K562 (cell line): ENCODE results near the gene FAM171A1. TPM values are rescaled to one million over a fixed set of nuclear protein-coding genes. Genes with fewer than 3 reads are reported as not detected.

Experiments
- CEBPG ChIP-seq, 3 experiments: fragments of 200-800 bp in 1 of 3; sonication (Bioruptor generic) in 1 of 3; sonication (generic) in 1 of 3; formaldehyde crosslinking in 1 of 3; IDR thresholded peaks in 2 of 3; conservative IDR thresholded peaks in 1 of 3; 2 replicates each; pipeline versions ENCODE4 v1.6.1 to v1.8.0; 2016 to 2022; ENCODE audit warnings: missing compliant biosample characterization in 2 of 3, missing genetic modification characterization in 2 of 3, mild to moderate bottlenecking in 1 of 3, missing genetic modification reagents in 1 of 3
- FOXJ3 ChIP-seq: sonication (generic); formaldehyde crosslinking; IDR thresholded peaks from 2 replicates; pipeline ENCODE4 v1.4.0; 2020; ENCODE audit warnings: mild to moderate bottlenecking, missing genetic modification reagents
- FOXK2 ChIP-seq, 2 experiments: fragments of 450-650 bp; IDR thresholded peaks in 1 of 2; conservative IDR thresholded peaks in 1 of 2; 2 replicates each; pipeline ENCODE4 v1.6.1; 2016; ENCODE audit warnings: low read depth in 2 of 2, mild to moderate bottlenecking in 1 of 2
- HDAC2 ChIP-seq: fragments of 450-650 bp; IDR thresholded peaks from 2 replicates; pipeline ENCODE4 v1.6.1; 2016; ENCODE audit warnings: mild to moderate bottlenecking
- KLF6 ChIP-seq: fragments of 250-450 bp; sonication (Bioruptor Pico); IDR thresholded peaks from 2 replicates; pipeline ENCODE4 v1.4.0; 2020; ENCODE audit warnings: mild to moderate bottlenecking, moderate library complexity, borderline replicate concordance
- NCOA2 ChIP-seq, 2 experiments: fragments of 450-650 bp; IDR thresholded peaks; 2 replicates each; pipeline ENCODE4 v1.6.1; 2018; ENCODE audit warnings: mild to moderate bottlenecking in 2 of 2, moderate library complexity in 1 of 2; ENCODE audit not compliant: partially characterized antibody in 2 of 2
- PCBP2 ChIP-seq: fragments of 200-400 bp; formaldehyde crosslinking; IDR thresholded peaks from 2 replicates; pipeline ENCODE4 v1.6.1; 2018; ENCODE audit warnings: low read length, low read depth, mild to moderate bottlenecking, moderate library complexity; ENCODE audit not compliant: poor library complexity, severe bottlenecking
- RBFOX2 ChIP-seq: fragments of 200-400 bp; formaldehyde crosslinking; IDR thresholded peaks from 2 replicates; pipeline ENCODE4 v1.6.1; 2017; ENCODE audit warnings: low read depth, mild to moderate bottlenecking, low read length, moderate library complexity
- RBM34 ChIP-seq: fragments of 200-400 bp; formaldehyde crosslinking; IDR thresholded peaks from 2 replicates; pipeline ENCODE4 v1.6.1; 2018; ENCODE audit warnings: low read length, borderline replicate concordance; ENCODE audit not compliant: insufficient read depth
- ZBTB40 ChIP-seq, 2 experiments: fragments of 450-650 bp in 1 of 2; sonication (generic) in 1 of 2; formaldehyde crosslinking in 1 of 2; IDR thresholded peaks; 2 replicates each; pipeline versions ENCODE4 v1.7.1 to v1.9.0; 2016 to 2022; ENCODE audit warnings: inconsistent platforms in 1 of 2, mild to moderate bottlenecking in 1 of 2, missing genetic modification reagents in 1 of 2
- ZNF197 ChIP-seq: fragments of 200-800 bp; sonication (Bioruptor generic); IDR thresholded peaks from 2 replicates; pipeline ENCODE4 v1.6.1; 2016; ENCODE audit warnings: low read depth, missing genetic modification characterization, missing compliant biosample characterization
- ZNF444 ChIP-seq: fragments of 250-450 bp; sonication (Bioruptor Pico); IDR thresholded peaks from 2 replicates; pipeline ENCODE4 v1.4.0; 2020; ENCODE audit warnings: mild to moderate bottlenecking, moderate library complexity
- ZNF76 ChIP-seq: fragments of 250-450 bp; sonication (Bioruptor Pico); IDR thresholded peaks from 2 replicates; pipeline ENCODE4 v1.4.0; 2020; ENCODE audit warnings: mild to moderate bottlenecking, moderate library complexity, borderline replicate concordance
- polyA plus RNA-seq, 8 experiments: library from polyadenylated mRNA; depleted of rRNA in 4 of 8; stranded (reverse) in 5 of 8; unstranded in 3 of 8; fragments of >200 nt; fragmentation: Nextera tagmentation in 2 of 8; fragmentation: Illumina TruSeq in 1 of 8; extraction: Ambion mirVana in 2 of 8; extraction: Trizol in 1 of 8; gene quantifications; 2 replicates each; pipeline versions ENCODE4 v1.2.1 to v1.2.3, GENCODE V29; 2011 to 2014; ENCODE audit warnings: inconsistent platforms in 1 of 8, missing spikeins in 1 of 8
- total RNA-seq, 7 experiments: library from RNA; depleted of rRNA in 6 of 7; stranded (reverse); fragments of >200 nt in 6 of 7; fragmentation: Illumina TruSeq in 2 of 7; extraction: Trizol in 2 of 7; gene quantifications; 2 replicates each; pipeline versions ENCODE4 v1.2.1 to v1.2.3, GENCODE V29; 2011 to 2021; ENCODE audit warnings: low replicate concordance in 1 of 7
- TF ChIP-seq, protein P1 (sequence below): fragments of 250-450 bp; sonication (Bioruptor Pico); IDR thresholded peaks from 2 replicates; pipeline ENCODE4 v1.4.0; 2020
- TF ChIP-seq, protein P2 (sequence below): fragments of 450-650 bp; IDR thresholded peaks from one replicate; pipeline ENCODE4 v1.6.1; 2018; ENCODE audit warnings: mild to moderate bottlenecking, moderate library complexity; ENCODE audit not compliant: partially characterized antibody

The FAM171A1 gene
- total and polyA plus RNA-seq, 9 of the 15 experiments (the other 6 are each of a cell fraction or from before 2014, with no cell fraction given): 0.51 to 8.2 (median 4.8) TPM

GRCh38 chr10:15244635-15245197, 126.4 kb downstream of the FAM171A1 start (continued):
- TF ChIP-seq FOXK2 (conservative IDR thresholded peaks at IDR 0.05 in 1 of 2, IDR thresholded peaks at IDR 0.05 in 1 of 2; ENCODE audit: low read depth in 2 of 2): peak; percentile 74 to 82; a peak in 3 of 4 replicates
- no peak for TF ChIP-seq ZNF76 (CRISPR knock-in tag)
- no peak for TF ChIP-seq ZBTB40 (IDR thresholded peaks at IDR 0.05)
- no peak for TF ChIP-seq ZBTB40 (CRISPR knock-in tag; IDR thresholded peaks at IDR 0.05)
- no peak for TF ChIP-seq NCOA2 (IDR thresholded peaks at IDR 0.05; ENCODE audit: partially characterized antibody in 2 of 2)
- no peak for TF ChIP-seq RBM34
- no peak for TF ChIP-seq ZNF444
- TF ChIP-seq ZNF197 (CRISPR knock-in tag): no peak
- TF ChIP-seq, protein P1, sequence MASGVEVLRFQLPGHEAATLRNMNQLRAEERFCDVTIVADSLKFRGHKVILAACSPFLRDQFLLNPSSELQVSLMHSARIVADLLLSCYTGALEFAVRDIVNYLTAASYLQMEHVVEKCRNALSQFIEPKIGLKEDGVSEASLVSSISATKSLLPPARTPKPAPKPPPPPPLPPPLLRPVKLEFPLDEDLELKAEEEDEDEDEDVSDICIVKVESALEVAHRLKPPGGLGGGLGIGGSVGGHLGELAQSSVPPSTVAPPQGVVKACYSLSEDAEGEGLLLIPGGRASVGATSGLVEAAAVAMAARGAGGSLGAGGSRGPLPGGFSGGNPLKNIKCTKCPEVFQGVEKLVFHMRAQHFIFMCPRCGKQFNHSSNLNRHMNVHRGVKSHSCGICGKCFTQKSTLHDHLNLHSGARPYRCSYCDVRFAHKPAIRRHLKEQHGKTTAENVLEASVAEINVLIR: no peak
- no peak for TF ChIP-seq KLF6 (CRISPR knock-in tag)
- TF ChIP-seq, protein P2, sequence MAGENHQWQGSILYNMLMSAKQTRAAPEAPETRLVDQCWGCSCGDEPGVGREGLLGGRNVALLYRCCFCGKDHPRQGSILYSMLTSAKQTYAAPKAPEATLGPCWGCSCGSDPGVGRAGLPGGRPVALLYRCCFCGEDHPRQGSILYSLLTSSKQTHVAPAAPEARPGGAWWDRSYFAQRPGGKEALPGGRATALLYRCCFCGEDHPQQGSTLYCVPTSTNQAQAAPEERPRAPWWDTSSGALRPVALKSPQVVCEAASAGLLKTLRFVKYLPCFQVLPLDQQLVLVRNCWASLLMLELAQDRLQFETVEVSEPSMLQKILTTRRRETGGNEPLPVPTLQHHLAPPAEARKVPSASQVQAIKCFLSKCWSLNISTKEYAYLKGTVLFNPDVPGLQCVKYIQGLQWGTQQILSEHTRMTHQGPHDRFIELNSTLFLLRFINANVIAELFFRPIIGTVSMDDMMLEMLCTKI: no peak
- no peak for TF ChIP-seq PCBP2
- TF ChIP-seq CEBPG (CRISPR knock-in tag; IDR thresholded peaks at IDR 0.05): no peak
- no peak for TF ChIP-seq CEBPG (tag; conservative IDR thresholded peaks at IDR 0.05 in 1 of 2, IDR thresholded peaks at IDR 0.05 in 1 of 2)
- peak; percentile 48; the same call in 1 of the 2 replicates for TF ChIP-seq HDAC2
- no peak for TF ChIP-seq RBFOX2
- TF ChIP-seq FOXJ3: no peak
